ENCODE measurements around the gene ITGB6.

GRCh38 chr2:160200921-160201320, 849 bp upstream of the ITGB6 start:
- TF ChIP-seq CTCF (IDR thresholded peaks at IDR 0.05) (no peak), POLR2AphosphoS5 (IDR thresholded peaks at IDR 0.05) (no peak), POLR2A (IDR thresholded peaks at IDR 0.05) (no peak), EP300 (IDR thresholded peaks at IDR 0.05) (no peak)
